IMR-90 (cell line): ENCODE measurements around the gene PCED1B. TPM values are rescaled to one million over a fixed set of nuclear protein-coding genes. Genes with fewer than 3 reads are reported as not detected.

Source experiments
- ATAC-seq: fragments of 200-7000 bp; cut with Tn5 transposase; 2 replicates; pipeline ENCODE4 v1.9.1; 2020; ENCODE audit warnings: low read depth, mild to moderate bottlenecking, moderate library complexity
- Bru-seq: library from RNA; stranded (reverse); fragments of 400-500 nt; gene quantifications from one replicate; lab custom pipeline; 2021; lab: Mats Ljungman, UMichigan
- BruChase-seq, 2 experiments: library from RNA; stranded (reverse); fragments of 400-500 nt; gene quantifications; one replicate each; lab custom pipeline; 2021; lab: Mats Ljungman, UMichigan
- BruUV-seq: library from RNA; stranded (reverse); fragments of 400-500 nt; replicated peaks from 2 replicates; lab custom pipeline; 2021; lab: Mats Ljungman, UMichigan
- CTCF ChIA-PET: fragments of 300-600 bp; formaldehyde crosslinking; extraction: SDS; loops from one replicate; lab custom pipeline; 2021; ENCODE audit warnings: antibody characterized with exemption; lab: Yijun Ruan, JAX
- POLR2A ChIA-PET: fragments of 300-600 bp; sonication (Branson Sonifier 250); formaldehyde crosslinking; loops from one replicate; lab custom pipeline; 2022; ENCODE audit warnings: antibody characterized with exemption; ENCODE audit not compliant: unreplicated experiment; lab: Charles Lee
- DNase-seq: peaks from one replicate; pipeline ENCODE4 v3.0.0; 2013
- H2AFZ ChIP-seq: replicated peaks from 2 replicates; pipeline ENCODE3; 2013; ENCODE audit warnings: low read length, mild to moderate bottlenecking; ENCODE audit not compliant: poor library complexity
- H2AK5ac ChIP-seq: 2 replicates; pipeline ENCODE4 v1.6.1; 2013; ENCODE audit warnings: low read depth, low read length, inconsistent platforms
- H2AK9ac ChIP-seq: replicated peaks from 2 replicates; pipeline ENCODE3; 2013; ENCODE audit warnings: mild to moderate bottlenecking, low read depth, low read length, moderate library complexity; ENCODE audit not compliant: poor library complexity
- H2BK120ac ChIP-seq: 2 replicates; pipeline ENCODE4 v1.6.1; 2013; ENCODE audit warnings: low read depth, low read length, inconsistent platforms
- H2BK15ac ChIP-seq: 3 replicates; pipeline ENCODE4 v1.6.1; 2013; ENCODE audit warnings: low read depth, low read length, inconsistent platforms
- H2BK20ac ChIP-seq: 2 replicates; pipeline ENCODE4 v1.6.1; 2013; ENCODE audit warnings: low read depth, mild to moderate bottlenecking, inconsistent platforms, low read length, moderate library complexity
- H2BK5ac ChIP-seq: 2 replicates; pipeline ENCODE4 v1.6.1; 2013; ENCODE audit warnings: mild to moderate bottlenecking, low read depth, low read length, inconsistent platforms; ENCODE audit not compliant: poor library complexity, severe bottlenecking
- H3K14ac ChIP-seq: replicated peaks from 2 replicates; pipeline ENCODE4 v1.6.1; 2013; ENCODE audit warnings: low read depth, low read length, inconsistent platforms
- H3K18ac ChIP-seq: 2 replicates; pipeline ENCODE4 v1.6.1; 2013; ENCODE audit warnings: low read depth, low read length, control low read depth
- H3K23ac ChIP-seq: 2 replicates; pipeline ENCODE4 v1.6.1; 2013; ENCODE audit warnings: low read depth, low read length, inconsistent platforms
- H3K27ac ChIP-seq: 2 replicates; pipeline ENCODE4 v1.5.1; 2013; ENCODE audit warnings: mild to moderate bottlenecking, control low read depth, low read length; ENCODE audit not compliant: insufficient read depth
- H3K27me3 ChIP-seq: 2 replicates; pipeline ENCODE4 v1.6.1; 2013; ENCODE audit warnings: low read length; ENCODE audit not compliant: control insufficient read depth, insufficient read depth
- H3K36me3 ChIP-seq: 2 replicates; pipeline ENCODE4 v1.6.1; 2013; ENCODE audit warnings: low read length, mixed read lengths; ENCODE audit not compliant: control insufficient read depth, insufficient read depth
- H3K4ac ChIP-seq: 2 replicates; pipeline ENCODE4 v1.6.1; 2013; ENCODE audit warnings: low read depth, low read length, inconsistent platforms
- H3K4me1 ChIP-seq: 2 replicates; pipeline ENCODE4 v1.6.1; 2013; ENCODE audit warnings: low read length, mixed read lengths; ENCODE audit not compliant: control insufficient read depth, insufficient read depth
- H3K4me2 ChIP-seq: 2 replicates; pipeline ENCODE4 v1.6.1; 2013; ENCODE audit warnings: low read depth, mild to moderate bottlenecking, control low read depth, low read length, moderate library complexity
- H3K4me3 ChIP-seq: 2 replicates; pipeline ENCODE4 v1.5.1; 2013; ENCODE audit warnings: low read depth, mild to moderate bottlenecking, control low read depth, low read length, moderate library complexity; ENCODE audit not compliant: insufficient read depth
- H3K56ac ChIP-seq: 2 replicates; pipeline ENCODE4 v1.6.1; 2013; ENCODE audit warnings: low read length, inconsistent platforms; ENCODE audit not compliant: insufficient read depth; ENCODE audit errors: extremely low read depth
- H3K79me1 ChIP-seq, 2 experiments: 2 replicates each; pipeline ENCODE4 v1.6.1; 2013; ENCODE audit warnings: low read length in 2 of 2, inconsistent platforms in 1 of 2, low read depth in 1 of 2
- H3K9ac ChIP-seq: 2 replicates; pipeline ENCODE4 v1.6.1; 2013; ENCODE audit warnings: low read depth, low read length, control low read depth
- H3K9me1 ChIP-seq: 2 replicates; pipeline ENCODE4 v1.6.1; 2013; ENCODE audit warnings: low read length, inconsistent platforms; ENCODE audit not compliant: insufficient read depth
- H3K9me3 ChIP-seq: 2 replicates; pipeline ENCODE4 v1.6.1; 2013; ENCODE audit warnings: low read length; ENCODE audit not compliant: control insufficient read depth, insufficient read depth
- H4K20me1 ChIP-seq: 2 replicates; pipeline ENCODE4 v1.6.1; 2013; ENCODE audit warnings: low read length, inconsistent platforms; ENCODE audit not compliant: insufficient read depth
- H4K5ac ChIP-seq: 2 replicates; pipeline ENCODE4 v1.6.1; 2013; ENCODE audit warnings: mild to moderate bottlenecking, low read depth, low read length, control low read depth
- H4K8ac ChIP-seq, 2 experiments: 2 replicates each; pipeline ENCODE4 v1.6.1; 2013; ENCODE audit warnings: low read depth in 2 of 2, low read length in 2 of 2, control low read depth in 1 of 2, inconsistent platforms in 1 of 2
- H4K91ac ChIP-seq: 2 replicates; pipeline ENCODE4 v1.6.1; 2013; ENCODE audit warnings: low read depth, low read length, inconsistent platforms; ENCODE audit not compliant: insufficient read depth
- BHLHE40 ChIP-seq: fragments of 150-350 bp; IDR thresholded peaks from 2 replicates; pipeline ENCODE4 v1.6.1; 2016; ENCODE audit warnings: mild to moderate bottlenecking, low read depth, low read length
- CTCF ChIP-seq: conservative IDR thresholded peaks from 2 replicates; pipeline ENCODE4 v1.5.1; 2012; ENCODE audit warnings: mild to moderate bottlenecking, low read depth, low read length, improper control_type of control experiment
- MXI1 ChIP-seq: IDR thresholded peaks from 2 replicates; pipeline ENCODE4 v1.6.1; 2012; ENCODE audit warnings: low read depth, mild to moderate bottlenecking, low read length, moderate library complexity, borderline replicate concordance
- NFE2L2 ChIP-seq: fragments of 150-350 bp; IDR thresholded peaks from 2 replicates; pipeline ENCODE4 v1.6.1; 2016; ENCODE audit warnings: low read depth, mild to moderate bottlenecking, low read length
- RAD21 ChIP-seq: IDR thresholded peaks from 2 replicates; pipeline ENCODE4 v1.6.1; 2012; ENCODE audit warnings: low read length, improper control_type of control experiment
- SMC3 ChIP-seq: fragments of 150-350 bp; IDR thresholded peaks from 2 replicates; pipeline ENCODE4 v1.6.1; 2016; ENCODE audit warnings: low read depth, mild to moderate bottlenecking, antibody characterized with exemption, low read length, moderate library complexity
- WGBS, 2 experiments: methylation state at CpG; one replicate each; pipeline versions ENCODE4 v1.1.5 to v1.1.7; 2013; ENCODE audit warnings: missing lambda C conversion rate in 2 of 2; ENCODE audit not compliant: insufficient read length in 1 of 2; ENCODE audit errors: extremely low coverage in 2 of 2; 5-methylcytosine and 5-hydroxymethylcytosine counted together
- dilution Hi-C: fragments of 300-500 bp; cut with HindIII; formaldehyde crosslinking; loops from one replicate; pipeline ENCODE4 v1.14.3; 2018; ENCODE audit warnings: low sequenced_read_pairs; ENCODE audit not compliant: unreplicated experiment
- in situ Hi-C: fragments of 300-500 bp; cut with MboI; formaldehyde crosslinking; loops from 3 replicates; pipeline ENCODE4 v1.14.3; 2019; ENCODE audit warnings: low sequenced_read_pairs, inconsistent platforms, mixed read lengths
- intact Hi-C: fragments of 100-400 bp; cut with micrococcal nuclease; formaldehyde crosslinking; loops from 2 replicates; pipeline ENCODE4 v1.10.0; 2022
- long read RNA-seq: library from polyadenylated mRNA; unstranded; transcript quantifications from one replicate; pipeline ENCODE4 v2.0.0, GENCODE V29; 2021; ENCODE audit not compliant: unreplicated experiment
- polyA plus RNA-seq, 3 experiments: library from polyadenylated mRNA; depleted of rRNA; stranded (reverse); fragments of >200 nt; gene quantifications; 2 replicates each; pipeline ENCODE4 v1.2.3, GENCODE V29; 2012; ENCODE audit warnings: low replicate concordance in 1 of 3
- total RNA-seq: library from RNA; depleted of rRNA; stranded (reverse); fragments of >200 nt; gene quantifications from 2 replicates; pipeline ENCODE4 v1.2.3, GENCODE V29; 2012; rRNA removed

Gene PCED1B
- 0.28 and 0.36 TPM in 2 replicates for total RNA-seq
- polyA plus RNA-seq (2012; rRNA removed) = 2.0 and 2.6 TPM in 2 replicates
- polyA plus RNA-seq (2012; cell fraction: cytosol; rRNA removed) = 1.4 and 2.1 TPM in 2 replicates
- 5.1 and 8.9 TPM in 2 replicates for polyA plus RNA-seq (2012; cell fraction: nucleus; rRNA removed; ENCODE audit: low replicate concordance)
- Bru-seq, nascent RNA = percentile 44 among the genes with signal in this experiment
- BruChase-seq, experiment 1, labeled RNA remaining after a 6-hour chase = percentile 48 among the genes with signal in this experiment
- BruChase-seq, experiment 2, labeled RNA remaining after a 2-hour chase = percentile 57 among the genes with signal in this experiment
- long read RNA-seq, partial matches to known transcripts = 0 of 1 reads
- long read RNA-seq, other reads (novel, unspliced or antisense) = 1 of 1 reads

DNA sequence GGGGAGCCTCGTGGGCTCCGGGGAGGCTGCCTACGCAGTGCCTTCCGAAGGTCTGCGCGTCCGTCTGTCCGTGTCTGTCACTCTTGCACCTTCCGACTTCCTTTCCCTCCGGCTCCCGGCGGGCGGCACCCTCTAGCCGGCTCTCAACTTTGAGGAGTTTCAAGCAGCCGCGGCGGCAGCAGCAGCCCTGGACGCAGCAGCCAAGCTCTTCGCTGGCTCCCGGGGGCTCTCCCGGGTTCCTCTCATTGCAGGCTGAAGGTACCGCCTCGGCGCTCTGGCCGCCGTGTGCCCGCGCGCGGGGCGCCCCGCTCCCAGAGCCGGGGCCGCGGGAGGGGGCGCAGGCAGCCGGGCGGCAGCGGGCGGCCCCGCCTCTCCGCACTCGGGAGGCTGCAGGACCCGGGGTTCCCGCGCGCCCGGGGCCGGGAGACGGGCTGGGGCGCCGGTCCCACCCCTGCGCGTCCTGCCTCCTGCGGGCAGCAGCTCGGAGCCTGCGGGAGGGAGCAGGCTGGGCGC lies at the start of gene PCED1B, which contains the start of gene AMIGO2:
Gene PCED1B (plus strand): TSS at position 154 of the 513 bp plus-strand sequence. CDS start 155,443 bp downstream, outside the sequence.
Gene AMIGO2 (minus strand): TSS at position 492 of the 513 bp plus-strand sequence. CDS start 957 bp downstream, outside the sequence.
- no peaks in the 10 kb centered on the region for H4K20me1 ChIP-seq
- peak within 1 kb of the TSS; percentile 93 for H3K4ac ChIP-seq
- H3K79me1 ChIP-seq = peaks cover 10 to 63% of the 10 kb centered on the region in 2 experiments; a peak in 2 of 4 replicates
- H2AK9ac ChIP-seq = peak within 1 kb of the TSS; percentile 95
- WGBS, 2 experiments = 0% methylated on average over 32 of the region's 58 CpGs; no CpG with 5 or more reads in 1 of the 2 experiments
- H3K4me1 ChIP-seq = peaks cover 17% of the 10 kb centered on the region
- DNase-seq = peak; percentile 72
- peak within 1 kb of the TSS; percentile 97 for H3K4me2 ChIP-seq
- peak within 1 kb of the TSS; percentile 77; the same call in 1 of the 2 replicates for H3K18ac ChIP-seq
- peak within 1 kb of the TSS; percentile 92 for H2BK120ac ChIP-seq
- BruUV-seq = no TSS peak
- H3K23ac ChIP-seq = peak within 1 kb of the TSS; percentile 95
- ATAC-seq = peak; percentile 74
- H4K8ac ChIP-seq = peak within 1 kb of the TSS; percentile 82 to 84
- H2BK5ac ChIP-seq = peak within 1 kb of the TSS; percentile 86
- peak within 1 kb of the TSS; percentile 98 for H3K56ac ChIP-seq
- peak within 1 kb of the TSS; percentile 57 for H3K27ac ChIP-seq
- peak within 1 kb of the TSS; percentile 86 for H2BK20ac ChIP-seq
- H4K91ac ChIP-seq = peak within 1 kb of the TSS; percentile 91
- H3K9me3 ChIP-seq = no peaks in the 10 kb centered on the region
- peak within 1 kb of the TSS; percentile 97; the same call in 2 of the 3 replicates for H2BK15ac ChIP-seq
- no peaks in the 10 kb centered on the region for H3K27me3 ChIP-seq
- in situ Hi-C loops = loop anchor here (10.0 kb wide), 1 partner anchor 315 kb away; no protein-coding TSS in a partner anchor
- H3K9me1 ChIP-seq = peaks cover 10% of the 10 kb centered on the region
- peak within 1 kb of the TSS; percentile 48 for H2AK5ac ChIP-seq
- no peaks in the 10 kb centered on the region for H3K36me3 ChIP-seq
- POLR2A ChIA-PET = interaction anchor here (1.3 kb wide), 1 partner anchor 16 kb away, joined by 4 read pairs; no protein-coding TSS in a partner anchor
- H3K14ac ChIP-seq = peak within 1 kb of the TSS; percentile 97
- CTCF ChIA-PET = interaction anchor here (1.5 to 2.1 kb wide), 3 partner anchors 9 to 318 kb away, joined by 4 to 8 read pairs (median 6); no protein-coding TSS in a partner anchor
- peak; percentile 57 for TF ChIP-seq CTCF
- no peak for TF ChIP-seq NFE2L2
- TF ChIP-seq RAD21 = peak; percentile 73
- TF ChIP-seq SMC3 = peak; percentile 57
- no peak for TF ChIP-seq BHLHE40
- 0 out of 2 replicates have a peak, but pooled peaks have one; percentile 34 for TF ChIP-seq MXI1
- dilution Hi-C loops = no loop called here
- intact Hi-C loops = loop anchor here (1.0 to 5.0 kb wide), 2 partner anchors 47 to 224 kb away; no protein-coding TSS in a partner anchor
- H4K5ac ChIP-seq = peak within 1 kb of the TSS; percentile 74; the same call in 1 of the 2 replicates
- peak within 1 kb of the TSS; percentile 92 for H3K9ac ChIP-seq
- H3K4me3 ChIP-seq = peak within 1 kb of the TSS; percentile 91
- peak within 1 kb of the TSS; percentile 94 for H2AFZ ChIP-seq
